Esophagus (tissue), 2 donors: Measurements from ENCODE around the gene PRR5. TPM values are rescaled to one million over a fixed set of nuclear protein-coding genes. Genes with fewer than 3 reads are reported as not detected.

Experiments
- H3K27ac ChIP-seq, 2 donors: one replicate each; pipeline ENCODE4 v1.5.1; 2013; ENCODE audit warnings: low read depth in 2 of 2, mild to moderate bottlenecking in 2 of 2, inconsistent platforms in 1 of 2, low read length in 1 of 2, moderate library complexity in 1 of 2
- H3K27me3 ChIP-seq, 2 donors: one replicate each; pipeline ENCODE4 v1.6.1; 2013; ENCODE audit warnings: low read length in 2 of 2, control low read depth in 1 of 2, mild to moderate bottlenecking in 1 of 2; ENCODE audit not compliant: insufficient read depth in 2 of 2, control insufficient read depth in 1 of 2
- H3K36me3 ChIP-seq, 2 donors: one replicate each; pipeline ENCODE4 v1.6.1; 2013; ENCODE audit warnings: low read length in 1 of 2; ENCODE audit not compliant: control insufficient read depth in 2 of 2, insufficient read depth in 2 of 2
- H3K4me1 ChIP-seq, 2 donors: one replicate each; pipeline ENCODE4 v1.6.1; 2013; ENCODE audit warnings: low read length in 1 of 2; ENCODE audit not compliant: control insufficient read depth in 2 of 2, insufficient read depth in 2 of 2
- H3K4me3 ChIP-seq, 2 donors: one replicate each; pipeline ENCODE4 v1.5.1; 2013; ENCODE audit warnings: low read length in 2 of 2, mild to moderate bottlenecking in 2 of 2, low read depth in 1 of 2, moderate library complexity in 1 of 2
- H3K9me3 ChIP-seq, 2 donors: one replicate each; pipeline ENCODE4 v1.6.1; 2013; ENCODE audit warnings: mild to moderate bottlenecking in 2 of 2, low read depth in 1 of 2, low read length in 1 of 2, moderate library complexity in 1 of 2; ENCODE audit not compliant: control insufficient read depth in 2 of 2, insufficient read depth in 1 of 2
- WGBS, 2 donors: extraction: QIAGEN DNeasy Blood & Tissue Kit; methylation state at CpG; one replicate each; pipeline ENCODE4 v1.1.7; 2013; 5-methylcytosine and 5-hydroxymethylcytosine counted together
- polyA plus RNA-seq, 2 donors: library from polyadenylated mRNA; stranded (reverse); fragments of 200-250 nt; gene quantifications; one replicate each; pipeline ENCODE4 v1.2.3, GENCODE V29; 2013
- donor health status: healthy with polysubstance abuse.
- donor health status: Bipolar disorder and iron deficiency.

The PRR5 gene
- polyA plus RNA-seq, 2 donors: 12.2 to 13.0 TPM

- no peaks in the 10 kb centered on the region for H3K9me3 ChIP-seq
- H3K27me3 ChIP-seq: no peaks in the 10 kb centered on the region
- H3K4me1 ChIP-seq: no peaks in the 10 kb centered on the region
- H3K4me3 ChIP-seq: no peak overlapping the region
- H3K27ac ChIP-seq: no peak overlapping the region
- peaks cover 0 to 29% of the 10 kb centered on the region in 2 donors for H3K36me3 ChIP-seq
- 77 to 85% methylated on average over 18 to 19 of the region's 19 CpGs for WGBS, 2 donors
These were observed 28.7 kb downstream of the PRR5 start for GRCh38 chr22:44730490-44731356.

- Histone ChIP-seq H3K27ac (no peak overlapping the region), H3K36me3 (peaks cover 0 to 23% of the 10 kb centered on the region in 2 donors)
- 79 to 88% methylated on average over 5 to 7 of the region's 7 CpGs for WGBS, 2 donors
These were observed 29.5 kb downstream of the PRR5 start for GRCh38 chr22:44731357-44731970.

GRCh38 chr22:44732017-44732561 is 30.1 kb downstream of the PRR5 start:
- Histone ChIP-seq H3K27ac (no peak overlapping the region), H3K27me3 (no peaks in the 10 kb centered on the region), H3K4me1 (peaks cover 0 to 4% of the 10 kb centered on the region in 2 donors), H3K9me3 (no peaks in the 10 kb centered on the region), H3K36me3 (peaks cover 0 to 19% of the 10 kb centered on the region in 2 donors), H3K4me3 (no peak overlapping the region)
- WGBS, 2 donors: 87 to 88% methylated on average over 21 of the region's 21 CpGs

More at GRCh38 chr22:44731357-44731970, 29.5 kb downstream of the PRR5 start:
- Histone ChIP-seq H3K4me3 (no peak overlapping the region), H3K27me3 (no peaks in the 10 kb centered on the region), H3K4me1 (peaks cover 0 to 4% of the 10 kb centered on the region in 2 donors), H3K9me3 (no peaks in the 10 kb centered on the region)

GRCh38 chr22:44732661-44733060 is 30.7 kb downstream of the PRR5 start:
- Histone ChIP-seq H3K27me3 (no peaks in the 10 kb centered on the region), H3K4me3 (no peak overlapping the region), H3K4me1 (peaks cover 0 to 4% of the 10 kb centered on the region in 2 donors), H3K36me3 (peaks cover 0 to 14% of the 10 kb centered on the region in 2 donors), H3K9me3 (no peaks in the 10 kb centered on the region), H3K27ac (no peak overlapping the region)
- 91% methylated on average over 27 of the region's 27 CpGs for WGBS, 2 donors

- WGBS, 2 donors: 86 to 89% methylated on average over 14 of the region's 14 CpGs
- no peak overlapping the region for H3K27ac ChIP-seq
- no peaks in the 10 kb centered on the region for H3K27me3 ChIP-seq
- H3K36me3 ChIP-seq: peaks cover 0 to 12% of the 10 kb centered on the region in 2 donors
- peaks cover 0 to 8% of the 10 kb centered on the region in 2 donors for H3K4me1 ChIP-seq
- no peak overlapping the region for H3K4me3 ChIP-seq
- no peaks in the 10 kb centered on the region for H3K9me3 ChIP-seq
These were observed 31.6 kb downstream of the PRR5 start for GRCh38 chr22:44733426-44734106.

GRCh38 chr22:44734278-44734677 is 32.3 kb downstream of the PRR5 start:
- Histone ChIP-seq H3K9me3 (no peaks in the 10 kb centered on the region), H3K36me3 (peaks cover 0 to 12% of the 10 kb centered on the region in 2 donors), H3K27ac (no peak overlapping the region), H3K4me3 (no peak overlapping the region), H3K4me1 (peaks cover 0 to 12% of the 10 kb centered on the region in 2 donors), H3K27me3 (no peaks in the 10 kb centered on the region)
- 73 to 79% methylated on average over 8 of the region's 8 CpGs for WGBS, 2 donors

GRCh38 chr22:44734801-44735517 is 33.0 kb downstream of the PRR5 start:
- H3K4me1 ChIP-seq: peaks cover 0 to 12% of the 10 kb centered on the region in 2 donors
- WGBS, 2 donors: 76 to 77% methylated on average over 23 of the region's 23 CpGs
- no peaks in the 10 kb centered on the region for H3K27me3 ChIP-seq
- H3K36me3 ChIP-seq: peaks cover 0 to 11% of the 10 kb centered on the region in 2 donors
- no peak overlapping the region for H3K27ac ChIP-seq
- H3K4me3 ChIP-seq: no peak overlapping the region
- no peaks in the 10 kb centered on the region for H3K9me3 ChIP-seq

- no peak overlapping the region for H3K27ac ChIP-seq
- H3K27me3 ChIP-seq: no peaks in the 10 kb centered on the region
- H3K4me1 ChIP-seq: peaks cover 0 to 12% of the 10 kb centered on the region in 2 donors
- H3K36me3 ChIP-seq: peaks cover 0 to 7% of the 10 kb centered on the region in 2 donors
- no peak overlapping the region for H3K4me3 ChIP-seq
- 38 to 39% methylated on average over 27 to 28 of the region's 28 CpGs for WGBS, 2 donors
- no peaks in the 10 kb centered on the region for H3K9me3 ChIP-seq
These were observed 33.8 kb downstream of the PRR5 start for GRCh38 chr22:44735518-44736428.
